ENCODE results near the gene IGFBPL1.
"Not testable (repeated sequence)": the region's sequence is repeated elsewhere in the genome, so short reads cannot be mapped to it uniquely, and the experiment has no call there.

Gene IGFBPL1

GRCh38 chr9:38377336-38378083 is 46.7 kb downstream of the IGFBPL1 start:
- DNase-seq (ENCODE audit: low read depth), result not testable (repeated sequence)

- no peak for DNase-seq (ENCODE audit: low read depth)
Measured at GRCh38 chr9:38376021-38376670, 48.1 kb downstream of the IGFBPL1 start.

GRCh38 chr9:38375572-38375963 is 48.7 kb downstream of the IGFBPL1 start:
- no peak for DNase-seq (ENCODE audit: low read depth)

GRCh38 chr9:38374847-38375571 is 49.2 kb downstream of the IGFBPL1 start:
- no peak for DNase-seq (ENCODE audit: low read depth)

- DNase-seq (ENCODE audit: low read depth), result no peak
Measured at GRCh38 chr9:38373679-38374078, 50.6 kb downstream of the IGFBPL1 start.

- DNase-seq (ENCODE audit: low read depth), result no peak
Measured at GRCh38 chr9:38372762-38373619, 51.3 kb downstream of the IGFBPL1 start.

GRCh38 chr9:38371495-38371894 is 52.8 kb downstream of the IGFBPL1 start:
- DNase-seq (ENCODE audit: low read depth), result no peak

- no peak for DNase-seq (ENCODE audit: low read depth)
Measured at GRCh38 chr9:38370176-38370575, 54.1 kb downstream of the IGFBPL1 start.

- DNase-seq (ENCODE audit: low read depth), result no peak
Measured at GRCh38 chr9:38368731-38369130, 55.5 kb downstream of the IGFBPL1 start.

GRCh38 chr9:38367898-38368297 is 56.4 kb downstream of the IGFBPL1 start:
- DNase-seq (ENCODE audit: low read depth), result no peak

- DNase-seq (ENCODE audit: low read depth), result peak; percentile 24
Measured at GRCh38 chr9:38363589-38363925, 60.7 kb downstream of the IGFBPL1 start.

GRCh38 chr9:38362852-38363588 is 61.2 kb downstream of the IGFBPL1 start:
- DNase-seq (ENCODE audit: low read depth), result peak; percentile 74

- DNase-seq (ENCODE audit: low read depth), result no peak
Measured at GRCh38 chr9:38361473-38361850, 62.8 kb downstream of the IGFBPL1 start.

- no peak for DNase-seq (ENCODE audit: low read depth)
Measured at GRCh38 chr9:38360839-38361472, 63.3 kb downstream of the IGFBPL1 start.

- no peak for DNase-seq (ENCODE audit: low read depth)
Measured at GRCh38 chr9:38359689-38360385, 64.4 kb downstream of the IGFBPL1 start.

GRCh38 chr9:38359297-38359653 is 65.0 kb downstream of the IGFBPL1 start:
- no peak for DNase-seq (ENCODE audit: low read depth)

GRCh38 chr9:38358390-38359296 is 65.6 kb downstream of the IGFBPL1 start:
- DNase-seq (ENCODE audit: low read depth), result no peak

- no peak for DNase-seq (ENCODE audit: low read depth)
Measured at GRCh38 chr9:38357350-38358114, 66.7 kb downstream of the IGFBPL1 start.

GRCh38 chr9:38356851-38357250 is 67.4 kb downstream of the IGFBPL1 start:
- DNase-seq (ENCODE audit: low read depth), result no peak
